NCI-H2227 (cell line): ENCODE results near the gene TMEM63C.

Source experiments
- DNase-seq: peaks from one replicate; lab custom pipeline; 2025; ENCODE audit not compliant: unreplicated experiment; lab: John Stamatoyannopoulos, UW

Gene TMEM63C

GRCh38 chr14:77253333-77254190, 72.0 kb downstream of the TMEM63C start:
- DNase-seq = no peak

GRCh38 chr14:77256694-77257093, 75.1 kb downstream of the TMEM63C start:
- DNase-seq = no peak

GRCh38 chr14:77257700-77258099, 76.1 kb downstream of the TMEM63C start:
- no peak for DNase-seq

- DNase-seq = no peak
These were observed 77.0 kb downstream of the TMEM63C start for GRCh38 chr14:77258566-77258965.

- no peak for DNase-seq
These were observed 77.6 kb downstream of the TMEM63C start for GRCh38 chr14:77259025-77259715.

GRCh38 chr14:77260199-77260598, 78.6 kb downstream of the TMEM63C start:
- no peak for DNase-seq

GRCh38 chr14:77260631-77261030, 79.0 kb downstream of the TMEM63C start:
- DNase-seq = no peak

GRCh38 chr14:77264466-77265186, 83.0 kb downstream of the TMEM63C start:
- DNase-seq = no peak

- no peak for DNase-seq
These were observed 83.6 kb downstream of the TMEM63C start for GRCh38 chr14:77265187-77265515.

GRCh38 chr14:77265561-77266335, 84.2 kb downstream of the TMEM63C start:
- no peak for DNase-seq

GRCh38 chr14:77266336-77266735, 84.7 kb downstream of the TMEM63C start:
- DNase-seq = no peak

GRCh38 chr14:77267937-77268699, 86.5 kb downstream of the TMEM63C start:
- no peak for DNase-seq

GRCh38 chr14:77268989-77269600, 87.5 kb downstream of the TMEM63C start:
- DNase-seq = no peak

GRCh38 chr14:77270361-77271112, 88.9 kb downstream of the TMEM63C start:
- DNase-seq = no peak

GRCh38 chr14:77271113-77271710, 89.6 kb downstream of the TMEM63C start, which contains the start of gene NGB:
Gene NGB (minus strand): TSS chr14:77271206. CDS start chr14:77270937, 269 bp downstream.
- no peak for DNase-seq

GRCh38 chr14:77272261-77272660, 90.7 kb downstream of the TMEM63C start:
- no peak for DNase-seq

- DNase-seq = no peak
These were observed 92.2 kb downstream of the TMEM63C start for GRCh38 chr14:77273796-77274195.

- DNase-seq = no peak
These were observed 93.5 kb downstream of the TMEM63C start for GRCh38 chr14:77275041-77275580.
